ENCODE measurements around the gene ZDHHC8. TPM values are rescaled to one million over a fixed set of nuclear protein-coding genes. Genes with fewer than 3 reads are reported as not detected.

The ZDHHC8 gene
- total RNA-seq, 1 donor, result 12.7 TPM

DNA sequence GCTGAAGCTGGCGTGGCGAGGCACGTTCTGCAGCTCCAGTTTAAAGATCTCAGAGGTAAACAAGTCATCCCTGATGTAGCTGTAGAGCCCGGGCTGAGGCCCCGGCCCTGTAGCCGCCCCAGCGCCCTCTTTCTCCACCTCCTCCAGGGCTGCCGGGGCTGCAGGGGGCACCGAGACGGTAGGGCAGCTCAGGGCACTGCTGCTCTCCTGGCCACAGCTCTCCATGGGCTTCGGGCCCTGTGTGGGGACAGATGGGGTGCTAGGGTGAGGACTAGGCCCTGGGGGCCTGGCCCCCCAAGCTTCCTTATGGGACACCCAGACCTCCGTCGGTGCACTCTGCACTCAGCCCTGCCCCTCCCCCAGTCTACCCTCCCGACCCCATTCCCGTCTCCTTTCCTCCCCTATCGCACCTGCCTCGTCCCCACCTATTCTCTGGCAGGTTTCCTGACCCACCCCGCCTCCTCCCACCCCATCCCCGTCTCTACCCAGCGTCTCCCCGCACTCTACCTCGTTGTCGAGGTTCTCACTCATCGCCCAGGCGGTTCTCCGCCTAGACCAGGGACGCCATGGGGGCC lies 15.1 kb upstream of the ZDHHC8 start:
- peak overlapping the region; percentile 98 for H3K4me3 ChIP-seq (ENCODE audit: low read depth, low read length)
- TF ChIP-seq CTCF (IDR thresholded peaks at IDR 0.05; ENCODE audit: insufficient read depth, low read length), result no peak
- DNase-seq (ENCODE audit: low read depth), result no peak

DNA sequence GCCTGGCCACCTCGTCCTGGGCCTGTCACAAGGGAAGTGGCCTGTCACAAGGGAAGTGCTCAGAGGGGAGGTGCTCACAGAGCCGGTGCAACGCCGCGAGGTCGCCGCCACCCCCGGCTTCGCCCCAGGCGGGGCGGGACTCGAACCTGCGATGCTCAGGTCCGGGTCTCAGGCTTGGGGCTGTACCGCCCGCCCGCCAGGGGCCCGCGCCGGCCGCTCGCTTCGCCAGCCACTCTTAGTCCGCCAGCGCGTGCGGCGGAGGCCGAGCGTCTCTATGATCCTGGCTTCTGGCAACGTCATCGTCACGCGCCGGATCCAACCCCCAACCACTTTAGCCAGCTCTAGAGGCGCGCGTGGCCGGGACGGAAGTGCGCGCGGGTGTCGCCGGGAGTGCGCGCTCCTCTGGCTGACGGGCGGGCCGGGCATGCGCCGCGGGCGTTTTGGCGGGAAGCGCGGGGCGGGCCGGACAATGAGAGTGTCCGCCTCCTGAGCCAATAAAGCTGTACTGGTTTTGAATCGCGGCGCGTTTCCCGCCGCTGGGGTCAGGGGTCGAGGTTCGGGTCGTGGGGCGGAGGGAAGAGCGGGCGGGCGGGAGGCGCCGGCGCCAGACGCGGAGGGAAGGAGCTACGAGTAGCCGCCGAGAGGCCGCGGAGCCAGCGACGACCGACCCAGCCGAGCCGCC lies 14.5 kb upstream of the ZDHHC8 start, which contains the start of gene TRMT2A:
Gene TRMT2A, minus strand, starts transcription at position 276 of the 682 bp plus-strand sequence. CDS start 320 bp downstream, outside the sequence.
- DNase-seq (ENCODE audit: low read depth), result peak; percentile 98
- TF ChIP-seq CTCF (IDR thresholded peaks at IDR 0.05; ENCODE audit: insufficient read depth, low read length), result no peak
- H3K4me3 ChIP-seq (ENCODE audit: low read depth, low read length), result peak within 1 kb of the TSS; percentile 98

- TF ChIP-seq CTCF (IDR thresholded peaks at IDR 0.05; ENCODE audit: insufficient read depth, low read length), result no peak
- H3K4me3 ChIP-seq (ENCODE audit: low read depth, low read length), result peak overlapping the region; percentile 71
- peak; percentile 14 for DNase-seq (ENCODE audit: low read depth)
These were observed 13.8 kb upstream of the ZDHHC8 start for GRCh38 chr22:20117633-20118299.

DNA sequence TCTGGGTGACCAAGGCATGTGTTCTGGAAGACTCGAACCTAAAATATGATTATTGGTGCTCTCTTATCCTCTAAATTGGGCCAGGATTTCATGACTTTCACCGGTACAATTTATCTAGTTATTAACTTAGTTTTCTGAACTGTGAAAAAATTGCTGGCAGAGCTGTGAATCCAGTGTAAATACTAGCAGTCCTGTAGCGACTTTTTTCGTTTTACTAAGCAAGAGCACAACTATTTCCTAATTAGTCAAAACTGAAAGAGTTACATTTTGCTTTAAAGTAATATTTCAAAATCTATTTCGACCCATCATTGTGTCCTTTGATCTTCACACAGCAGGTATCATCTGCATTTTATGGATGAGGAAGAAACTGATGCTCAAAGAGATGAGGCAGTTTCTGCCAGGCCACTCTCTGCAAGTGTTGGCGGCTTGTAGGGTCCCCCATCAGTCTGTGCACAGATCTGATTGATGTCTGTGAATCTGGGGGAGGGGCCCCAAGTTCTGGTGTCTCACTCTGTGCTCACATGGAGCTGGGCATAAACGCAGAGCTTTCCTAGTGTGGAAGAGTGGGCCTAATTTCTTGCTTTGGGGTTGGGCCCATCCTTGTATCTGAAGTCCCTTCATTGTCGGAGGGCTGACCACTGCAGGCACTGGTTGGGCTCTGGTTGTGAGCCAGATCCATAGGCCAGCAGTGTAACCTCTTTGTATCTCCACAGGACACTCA lies 13.1 kb upstream of the ZDHHC8 start:
- no peak for TF ChIP-seq CTCF (IDR thresholded peaks at IDR 0.05; ENCODE audit: insufficient read depth, low read length)
- no peak for DNase-seq (ENCODE audit: low read depth)
- peak overlapping the region; percentile 71 for H3K4me3 ChIP-seq (ENCODE audit: low read depth, low read length)

DNA sequence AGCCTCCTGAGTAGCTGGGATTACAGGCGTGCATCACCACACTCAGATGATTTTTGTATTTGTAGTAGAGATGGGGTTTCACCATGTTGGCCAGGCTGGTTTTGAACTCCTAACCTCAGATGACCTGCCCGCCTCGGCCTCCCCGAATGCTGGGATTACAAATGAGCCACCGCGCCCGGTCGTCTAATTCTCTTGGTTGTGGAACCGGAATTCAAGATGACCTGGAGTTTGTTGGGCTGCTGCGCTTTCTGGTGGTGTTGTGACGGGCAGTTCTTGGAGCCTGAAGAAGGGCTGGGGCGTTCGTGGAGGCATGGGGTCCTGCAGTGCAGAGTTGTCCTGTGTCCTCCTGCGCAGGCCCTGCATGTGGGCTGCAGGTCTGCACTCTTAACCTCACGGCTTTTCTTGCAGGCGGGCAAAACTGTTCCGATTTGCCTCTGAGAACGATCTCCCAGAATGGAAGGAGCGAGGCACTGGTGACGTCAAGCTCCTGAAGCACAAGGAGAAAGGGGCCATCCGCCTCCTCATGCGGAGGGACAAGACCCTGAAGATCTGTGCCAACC lies 9.7 kb upstream of the ZDHHC8 start:
- H3K4me3 ChIP-seq (ENCODE audit: low read depth, low read length), result no peak overlapping the region
- TF ChIP-seq CTCF (IDR thresholded peaks at IDR 0.05; ENCODE audit: insufficient read depth, low read length), result no peak
- DNase-seq (ENCODE audit: low read depth), result no peak

DNA sequence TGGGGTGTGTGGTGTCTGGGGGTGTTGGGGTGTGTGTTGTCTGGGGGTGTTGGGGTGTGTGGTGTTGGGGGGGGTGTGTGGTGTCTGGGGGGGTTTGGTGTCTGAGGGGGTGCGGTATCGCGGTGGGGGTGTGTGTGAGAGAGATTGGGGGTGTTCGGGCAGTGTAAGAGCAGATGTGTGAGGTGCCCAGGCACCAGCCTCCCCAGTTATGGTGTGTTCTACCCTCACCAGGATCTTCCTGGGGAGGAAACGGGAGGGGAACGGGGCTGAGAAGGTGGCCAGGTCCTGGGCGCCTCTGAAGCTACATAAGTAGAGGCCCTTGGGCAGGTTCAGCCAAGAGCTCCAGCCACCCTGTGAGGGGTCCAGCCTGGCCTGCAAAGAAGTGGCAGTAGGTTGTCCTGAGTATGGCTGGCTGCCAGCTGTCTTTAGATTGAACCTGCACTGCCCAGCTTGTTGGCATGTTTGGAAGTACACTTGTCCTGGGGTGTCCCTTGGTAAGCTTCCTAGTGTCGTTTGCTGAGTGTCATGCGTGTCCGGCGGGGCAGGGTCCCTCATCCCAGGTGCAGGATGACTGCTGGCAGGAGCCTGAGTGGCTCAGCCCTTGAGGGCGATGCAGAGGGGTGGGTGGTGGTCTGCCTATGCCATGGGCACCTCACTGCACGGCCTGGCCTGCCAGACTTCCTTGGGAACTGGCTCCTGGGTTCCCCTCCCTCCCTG lies 8.1 kb upstream of the ZDHHC8 start:
- no peak overlapping the region for H3K4me3 ChIP-seq (ENCODE audit: low read depth, low read length)
- TF ChIP-seq CTCF (IDR thresholded peaks at IDR 0.05; ENCODE audit: insufficient read depth, low read length), result no peak
- DNase-seq (ENCODE audit: low read depth), result no peak

Measured in fibroblast of the aortic adventitia (primary cell).